ENCODE measurements around the gene TSHZ2.
A peak's percentile ranks its signal among the peaks of the same experiment; 100 is the strongest.

Gene TSHZ2

DNA sequence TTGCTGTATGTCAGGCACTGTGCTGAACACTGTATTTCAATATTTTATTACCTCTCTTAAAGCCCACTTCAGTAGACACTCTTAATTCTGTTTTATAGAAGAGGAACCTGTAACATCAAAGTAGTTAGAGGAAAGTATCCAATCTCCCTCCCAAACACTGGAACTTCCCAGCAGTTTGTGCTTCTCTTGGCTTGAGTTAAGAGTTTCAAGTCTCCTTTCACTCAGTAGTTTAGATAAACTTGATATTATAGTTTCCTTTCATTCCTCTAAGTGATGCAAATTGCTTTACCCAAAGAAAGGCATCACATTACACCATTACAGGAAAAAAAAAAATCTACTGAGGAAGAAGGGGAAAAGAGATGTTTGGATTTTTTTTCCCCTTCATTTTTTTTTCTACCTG lies 164.3 kb downstream of the TSHZ2 start:
- Histone ChIP-seq H3K4me1 (ENCODE audit: insufficient read depth, low read length, severe bottlenecking) (peaks cover 15% of the 10 kb centered on the region), H3K9me3 (ENCODE audit: low read length) (no peaks in the 10 kb centered on the region), H3K36me3 (ENCODE audit: insufficient read depth, low read length) (no peaks in the 10 kb centered on the region), H3K4me3 (ENCODE audit: low read depth, low read length, poor library complexity, severe bottlenecking) (no peak overlapping the region), H3K27me3 (ENCODE audit: insufficient read depth, low read length) (no peaks in the 10 kb centered on the region), H3K9ac (ENCODE audit: low read length) (no peak overlapping the region), H3K27ac (ENCODE audit: low read depth, low read length, poor library complexity, severe bottlenecking) (no peak overlapping the region), H3K79me2 (ENCODE audit: insufficient read depth, low read length) (no peaks in the 10 kb centered on the region), H3K4me2 (ENCODE audit: low read length) (no peak overlapping the region), H3K9me2 (ENCODE audit: low read depth, low read length) (no peaks in the 10 kb centered on the region), H2AFZ (ENCODE audit: low read length) (no peak overlapping the region), H4K20me1 (ENCODE audit: insufficient read depth, low read length) (no peaks in the 10 kb centered on the region), H3F3A (ENCODE audit: insufficient read depth, low read length) (no peaks in the 10 kb centered on the region)
- TF ChIP-seq, protein P1, sequence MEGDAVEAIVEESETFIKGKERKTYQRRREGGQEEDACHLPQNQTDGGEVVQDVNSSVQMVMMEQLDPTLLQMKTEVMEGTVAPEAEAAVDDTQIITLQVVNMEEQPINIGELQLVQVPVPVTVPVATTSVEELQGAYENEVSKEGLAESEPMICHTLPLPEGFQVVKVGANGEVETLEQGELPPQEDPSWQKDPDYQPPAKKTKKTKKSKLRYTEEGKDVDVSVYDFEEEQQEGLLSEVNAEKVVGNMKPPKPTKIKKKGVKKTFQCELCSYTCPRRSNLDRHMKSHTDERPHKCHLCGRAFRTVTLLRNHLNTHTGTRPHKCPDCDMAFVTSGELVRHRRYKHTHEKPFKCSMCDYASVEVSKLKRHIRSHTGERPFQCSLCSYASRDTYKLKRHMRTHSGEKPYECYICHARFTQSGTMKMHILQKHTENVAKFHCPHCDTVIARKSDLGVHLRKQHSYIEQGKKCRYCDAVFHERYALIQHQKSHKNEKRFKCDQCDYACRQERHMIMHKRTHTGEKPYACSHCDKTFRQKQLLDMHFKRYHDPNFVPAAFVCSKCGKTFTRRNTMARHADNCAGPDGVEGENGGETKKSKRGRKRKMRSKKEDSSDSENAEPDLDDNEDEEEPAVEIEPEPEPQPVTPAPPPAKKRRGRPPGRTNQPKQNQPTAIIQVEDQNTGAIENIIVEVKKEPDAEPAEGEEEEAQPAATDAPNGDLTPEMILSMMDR (IDR thresholded peaks at IDR 0.05; ENCODE audit: low read length) = no peak
- TF ChIP-seq EZH2 (IDR thresholded peaks at IDR 0.05; ENCODE audit: borderline replicate concordance, low read length) = no peak

GRCh38 chr20:53138454-53139262 lies 166.5 kb downstream of the TSHZ2 start:
- Histone ChIP-seq H3K79me2 (ENCODE audit: insufficient read depth, low read length) (no peaks in the 10 kb centered on the region), H3K4me2 (ENCODE audit: low read length) (no peak overlapping the region), H3K4me3 (ENCODE audit: low read depth, low read length, poor library complexity, severe bottlenecking) (no peak overlapping the region), H3F3A (ENCODE audit: insufficient read depth, low read length) (no peaks in the 10 kb centered on the region), H3K9ac (ENCODE audit: low read length) (no peak overlapping the region), H3K9me2 (ENCODE audit: low read depth, low read length) (no peaks in the 10 kb centered on the region), H4K20me1 (ENCODE audit: insufficient read depth, low read length) (no peaks in the 10 kb centered on the region), H3K27ac (ENCODE audit: low read depth, low read length, poor library complexity, severe bottlenecking) (peak overlapping the region; percentile 48), H3K36me3 (ENCODE audit: insufficient read depth, low read length) (no peaks in the 10 kb centered on the region; the same call in 1 of the 2 replicates), H3K9me3 (ENCODE audit: low read length) (no peaks in the 10 kb centered on the region), H3K4me1 (ENCODE audit: insufficient read depth, low read length, severe bottlenecking) (peaks cover 15% of the 10 kb centered on the region), H3K27me3 (ENCODE audit: insufficient read depth, low read length) (no peaks in the 10 kb centered on the region), H2AFZ (ENCODE audit: low read length) (no peak overlapping the region)
- TF ChIP-seq, protein P1 (IDR thresholded peaks at IDR 0.05; ENCODE audit: low read length) = no peak
- TF ChIP-seq EZH2 (IDR thresholded peaks at IDR 0.05; ENCODE audit: borderline replicate concordance, low read length) = no peak

DNA sequence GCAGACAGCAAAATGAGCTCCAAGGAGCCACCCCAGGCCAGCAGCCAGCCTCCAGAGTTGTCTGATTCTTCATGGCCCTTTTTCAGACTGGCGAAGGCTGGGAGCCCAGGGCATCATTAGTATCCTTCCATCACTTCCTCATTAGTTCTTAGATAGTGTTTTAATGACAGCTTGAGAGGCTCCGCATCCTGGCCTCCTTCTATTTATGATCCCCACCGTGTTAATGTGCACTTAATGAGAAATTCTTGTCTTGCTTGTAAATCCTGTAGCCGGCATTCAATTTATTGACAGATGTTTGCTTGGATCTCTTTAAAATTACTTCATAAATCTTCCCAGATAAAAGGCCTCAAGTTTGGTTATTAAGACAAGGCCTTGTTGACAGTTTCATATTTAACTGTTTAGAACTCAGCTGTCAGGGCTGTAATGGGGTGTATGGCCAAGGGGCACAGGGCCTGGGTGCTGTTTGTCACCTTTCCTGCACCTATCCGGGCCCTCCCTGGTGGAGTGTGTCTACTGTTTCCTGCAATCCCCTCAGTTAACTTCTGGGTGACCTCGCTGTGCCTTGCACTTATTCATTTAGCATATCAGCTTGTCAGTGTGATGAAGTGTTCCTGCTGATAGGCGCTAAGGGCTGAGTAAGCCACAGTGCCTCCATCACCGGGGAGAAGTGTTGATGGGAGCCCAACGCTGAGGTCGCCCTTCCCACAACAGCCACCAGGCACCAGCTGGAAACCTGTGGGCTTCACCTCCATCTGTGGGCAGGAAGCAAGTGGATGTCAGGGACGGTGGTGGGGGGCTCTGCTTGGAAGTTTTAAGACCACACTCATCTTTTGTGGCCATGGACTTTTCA lies 169.3 kb downstream of the TSHZ2 start:
- no peak for TF ChIP-seq EZH2 (IDR thresholded peaks at IDR 0.05; ENCODE audit: borderline replicate concordance, low read length)
- TF ChIP-seq, protein P1 (IDR thresholded peaks at IDR 0.05; ENCODE audit: low read length) = no peak
- Histone ChIP-seq H3K4me2 (ENCODE audit: low read length) (no peak overlapping the region), H4K20me1 (ENCODE audit: insufficient read depth, low read length) (no peaks in the 10 kb centered on the region), H3F3A (ENCODE audit: insufficient read depth, low read length) (no peaks in the 10 kb centered on the region), H3K4me3 (ENCODE audit: low read depth, low read length, poor library complexity, severe bottlenecking) (no peak overlapping the region), H3K36me3 (ENCODE audit: insufficient read depth, low read length) (no peaks in the 10 kb centered on the region; the same call in 1 of the 2 replicates), H3K79me2 (ENCODE audit: insufficient read depth, low read length) (no peaks in the 10 kb centered on the region), H3K9me3 (ENCODE audit: low read length) (no peaks in the 10 kb centered on the region), H3K27me3 (ENCODE audit: insufficient read depth, low read length) (no peaks in the 10 kb centered on the region), H3K9me2 (ENCODE audit: low read depth, low read length) (no peaks in the 10 kb centered on the region), H3K27ac (ENCODE audit: low read depth, low read length, poor library complexity, severe bottlenecking) (no peak overlapping the region), H3K9ac (ENCODE audit: low read length) (no peak overlapping the region), H2AFZ (ENCODE audit: low read length) (no peak overlapping the region), H3K4me1 (ENCODE audit: insufficient read depth, low read length, severe bottlenecking) (peaks cover 15% of the 10 kb centered on the region)

Measured in OCI-LY1 (cell line).